Keratinocyte (primary cell): ENCODE results near the gene MTUS2. TPM values are rescaled to one million over a fixed set of nuclear protein-coding genes. Genes with fewer than 3 reads are reported as not detected.

Source experiments
- DNase-seq: peaks from one replicate; pipeline ENCODE4 v3.0.0-alpha.2; 2011; ENCODE audit warnings: low read depth, missing footprints, low spot score
- FAIRE-seq: peaks from 2 replicates; lab custom pipeline; 2011; peaks lifted over from hg19 to GRCh38; lab: Jason Lieb, UNC
- H2AFZ ChIP-seq: 2 replicates; pipeline ENCODE4 v1.6.0; 2012; ENCODE audit warnings: low read length, control low read depth, inconsistent platforms; ENCODE audit not compliant: control insufficient read depth
- H3K27ac ChIP-seq: 2 replicates; pipeline ENCODE4 v1.5.1; 2011; ENCODE audit warnings: low read length; ENCODE audit not compliant: control insufficient read depth, insufficient read depth
- H3K27me3 ChIP-seq: 3 replicates; pipeline ENCODE4 v1.6.0; 2011; ENCODE audit warnings: low read length; ENCODE audit not compliant: control insufficient read depth, insufficient read depth; ENCODE audit errors: extremely low read depth
- H3K36me3 ChIP-seq, 2 experiments: 2 replicates in 1 of 2; 3 replicates in 1 of 2; pipeline ENCODE4 v1.5.1; 2011; ENCODE audit warnings: low read length in 2 of 2, mild to moderate bottlenecking in 1 of 2; ENCODE audit not compliant: control insufficient read depth in 2 of 2, insufficient read depth in 2 of 2; ENCODE audit errors: extremely low read depth in 1 of 2
- H3K4me1 ChIP-seq: 3 replicates; pipeline ENCODE4 v1.5.1; 2011; ENCODE audit warnings: low read length; ENCODE audit not compliant: control insufficient read depth, insufficient read depth; ENCODE audit errors: extremely low read depth
- H3K4me2 ChIP-seq: 3 replicates; pipeline ENCODE4 v1.6.0; 2011; ENCODE audit warnings: low read depth, low read length; ENCODE audit not compliant: control insufficient read depth, insufficient read depth; ENCODE audit errors: extremely low read depth
- H3K4me3 ChIP-seq, 3 experiments: fragments of 200-600 bp in 1 of 3; sonication (generic) in 1 of 3; 2 replicates in 2 of 3; 3 replicates in 1 of 3; pipeline ENCODE4 v1.5.1; 2011 to 2016; ENCODE audit warnings: low read length in 3 of 3, mild to moderate bottlenecking in 3 of 3, control low read depth in 2 of 3, inconsistent platforms in 1 of 3, low read depth in 1 of 3, mixed read lengths in 1 of 3, mixed run types in 1 of 3, moderate library complexity in 1 of 3; ENCODE audit not compliant: control insufficient read depth in 2 of 3, insufficient read depth in 2 of 3; ENCODE audit errors: extremely low read depth in 1 of 3
- H3K79me2 ChIP-seq: 2 replicates; pipeline ENCODE4 v1.6.0; 2012; ENCODE audit warnings: low read length; ENCODE audit not compliant: control insufficient read depth, insufficient read depth
- H3K9ac ChIP-seq: 3 replicates; pipeline ENCODE4 v1.6.0; 2011; ENCODE audit warnings: low read length; ENCODE audit not compliant: control insufficient read depth, insufficient read depth; ENCODE audit errors: extremely low read depth
- H3K9me1 ChIP-seq: 3 replicates; pipeline ENCODE4 v1.6.0; 2011; ENCODE audit warnings: low read length; ENCODE audit not compliant: control insufficient read depth, insufficient read depth; ENCODE audit errors: extremely low read depth
- H3K9me3 ChIP-seq: 2 replicates; pipeline ENCODE4 v1.5.1; 2012; ENCODE audit warnings: low read depth, low read length; ENCODE audit not compliant: control insufficient read depth
- H4K20me1 ChIP-seq: 3 replicates; pipeline ENCODE4 v1.6.0; 2011; ENCODE audit warnings: low read length; ENCODE audit not compliant: control insufficient read depth, insufficient read depth; ENCODE audit errors: extremely low read depth
- EZH2 ChIP-seq: IDR thresholded peaks from one replicate; pipeline ENCODE4 v1.6.1; 2012; ENCODE audit warnings: inconsistent platforms, mild to moderate bottlenecking, low read length, moderate library complexity
- dilution Hi-C: fragments of 300-500 bp; cut with MboI; formaldehyde crosslinking; loops from one replicate; pipeline ENCODE4 v1.7.0; 2020; ENCODE audit warnings: low sequenced_read_pairs; ENCODE audit not compliant: extremely low pct_ligation_motif_present
- polyA plus RNA-seq, 5 experiments: library from polyadenylated mRNA; depleted of rRNA in 3 of 5; stranded (reverse) in 3 of 5; stranded (forward) in 1 of 5; unstranded in 1 of 5; fragments of >200 nt; gene quantifications; 1 replicate in 1 of 5; 2 replicates in 3 of 5; 3 replicates in 1 of 5; pipeline versions ENCODE4 v1.2.1 to v1.2.3, GENCODE V29; 2011 to 2012; ENCODE audit warnings: missing spikeins in 2 of 5, low read depth in 1 of 5, low replicate concordance in 1 of 5
- TF ChIP-seq, protein P1 (sequence below), 3 experiments: IDR thresholded peaks in 1 of 3; conservative IDR thresholded peaks in 1 of 3; optimal IDR thresholded peaks in 1 of 3; 2 replicates in 2 of 3; 3 replicates in 1 of 3; pipeline versions ENCODE3 to v1.5.1; 2011; ENCODE audit warnings: low read length in 3 of 3, mild to moderate bottlenecking in 3 of 3, moderate library complexity in 2 of 3, control low read depth in 1 of 3, inconsistent platforms in 1 of 3; ENCODE audit not compliant: insufficient read depth in 2 of 3; ENCODE audit errors: extremely low read depth in 1 of 3

Gene MTUS2
- polyA plus RNA-seq, 1 donor (not counting 4 experiments of a cell fraction or from before 2014, with no cell fraction given) = 0.17 TPM

DNA sequence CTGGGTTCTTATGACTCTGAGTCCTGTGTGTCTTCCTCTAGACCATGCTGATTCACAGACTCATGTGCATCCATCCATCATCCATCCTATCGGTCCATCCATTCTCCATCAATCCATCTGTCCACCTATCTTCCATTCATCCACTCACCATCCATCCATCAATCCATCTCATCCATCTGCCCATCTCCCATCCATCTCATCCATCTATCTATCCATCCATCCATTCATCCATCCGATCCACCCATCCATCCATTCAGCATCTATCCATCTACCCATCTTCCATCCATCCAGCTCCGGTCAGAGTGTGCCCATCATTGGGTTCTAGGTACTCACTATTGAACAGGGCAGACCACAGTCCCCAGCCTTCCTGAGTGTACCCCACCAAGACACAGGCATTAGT lies 699.8 kb downstream of the MTUS2 start:
- no peaks in the 10 kb centered on the region for H3K4me1 ChIP-seq
- DNase-seq (no peak), FAIRE-seq (no peak)
- H3K36me3 ChIP-seq = peaks cover 78 to 89% of the 10 kb centered on the region in 2 experiments
- H3K9me3 ChIP-seq = no peaks in the 10 kb centered on the region
- peaks cover 28% of the 10 kb centered on the region for H3K79me2 ChIP-seq
- H3K27me3 ChIP-seq = no peaks in the 10 kb centered on the region
- H2AFZ ChIP-seq = no peak overlapping the region
- no peaks in the 10 kb centered on the region for H3K9me1 ChIP-seq
- no peak overlapping the region for H3K27ac ChIP-seq
- H3K4me3 ChIP-seq = no peak overlapping the region
- H3K9ac ChIP-seq = no peak overlapping the region
- TF ChIP-seq, protein P1, sequence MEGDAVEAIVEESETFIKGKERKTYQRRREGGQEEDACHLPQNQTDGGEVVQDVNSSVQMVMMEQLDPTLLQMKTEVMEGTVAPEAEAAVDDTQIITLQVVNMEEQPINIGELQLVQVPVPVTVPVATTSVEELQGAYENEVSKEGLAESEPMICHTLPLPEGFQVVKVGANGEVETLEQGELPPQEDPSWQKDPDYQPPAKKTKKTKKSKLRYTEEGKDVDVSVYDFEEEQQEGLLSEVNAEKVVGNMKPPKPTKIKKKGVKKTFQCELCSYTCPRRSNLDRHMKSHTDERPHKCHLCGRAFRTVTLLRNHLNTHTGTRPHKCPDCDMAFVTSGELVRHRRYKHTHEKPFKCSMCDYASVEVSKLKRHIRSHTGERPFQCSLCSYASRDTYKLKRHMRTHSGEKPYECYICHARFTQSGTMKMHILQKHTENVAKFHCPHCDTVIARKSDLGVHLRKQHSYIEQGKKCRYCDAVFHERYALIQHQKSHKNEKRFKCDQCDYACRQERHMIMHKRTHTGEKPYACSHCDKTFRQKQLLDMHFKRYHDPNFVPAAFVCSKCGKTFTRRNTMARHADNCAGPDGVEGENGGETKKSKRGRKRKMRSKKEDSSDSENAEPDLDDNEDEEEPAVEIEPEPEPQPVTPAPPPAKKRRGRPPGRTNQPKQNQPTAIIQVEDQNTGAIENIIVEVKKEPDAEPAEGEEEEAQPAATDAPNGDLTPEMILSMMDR (optimal IDR thresholded peaks at IDR 0.05 in 1 of 3, IDR thresholded peaks at IDR 0.05 in 1 of 3, conservative IDR thresholded peaks at IDR 0.05 in 1 of 3; ENCODE audit: extremely low read depth in 1 of 3, insufficient read depth in 2 of 3, low read length in 3 of 3) = no peak
- no peak for TF ChIP-seq EZH2
- no peak overlapping the region for H3K4me2 ChIP-seq
- H4K20me1 ChIP-seq = peaks cover 13% of the 10 kb centered on the region
- dilution Hi-C loops = no loop called here

DNA sequence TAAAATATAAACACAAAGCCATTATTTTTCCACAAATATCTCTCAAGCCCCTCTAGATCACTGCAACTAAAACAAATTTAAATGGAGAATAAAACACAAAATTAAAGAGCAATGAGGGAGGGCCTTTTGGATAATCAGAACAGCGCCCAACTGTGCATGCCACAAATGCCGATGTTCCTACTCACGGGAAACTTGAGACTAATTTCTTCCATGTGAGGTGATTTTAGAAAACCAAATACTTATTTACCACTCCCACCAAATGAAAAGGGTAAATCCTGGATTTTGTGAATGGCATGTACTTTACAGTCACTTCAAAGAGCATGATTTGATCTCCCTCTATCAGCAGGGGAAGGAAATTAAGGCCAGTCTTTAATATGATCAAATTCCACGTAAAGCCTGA lies 700.5 kb downstream of the MTUS2 start:
- H4K20me1 ChIP-seq = peaks cover 13% of the 10 kb centered on the region
- H3K27me3 ChIP-seq = no peaks in the 10 kb centered on the region
- H3K9me1 ChIP-seq = no peaks in the 10 kb centered on the region
- H3K4me2 ChIP-seq = no peak overlapping the region
- H3K27ac ChIP-seq = no peak overlapping the region
- no peak overlapping the region for H3K4me3 ChIP-seq
- no peak overlapping the region for H2AFZ ChIP-seq
- no peak overlapping the region for H3K9ac ChIP-seq
- H3K9me3 ChIP-seq = no peaks in the 10 kb centered on the region
- DNase-seq (no peak), FAIRE-seq (no peak)
- H3K79me2 ChIP-seq = peaks cover 35% of the 10 kb centered on the region
- dilution Hi-C loops = no loop called here
- peaks cover 76 to 88% of the 10 kb centered on the region in 2 experiments for H3K36me3 ChIP-seq
- no peaks in the 10 kb centered on the region for H3K4me1 ChIP-seq
- no peak for TF ChIP-seq EZH2
- TF ChIP-seq, protein P1 (optimal IDR thresholded peaks at IDR 0.05 in 1 of 3, IDR thresholded peaks at IDR 0.05 in 1 of 3, conservative IDR thresholded peaks at IDR 0.05 in 1 of 3; ENCODE audit: extremely low read depth in 1 of 3, insufficient read depth in 2 of 3, low read length in 3 of 3) = no peak
